Forelimb muscle (tissue), 1 donor: Measurements from ENCODE around the gene GABPA. TPM values are rescaled to one million over a fixed set of nuclear protein-coding genes. Genes with fewer than 3 reads are reported as not detected.
"Not testable (repeated sequence)": the region's sequence is repeated elsewhere in the genome, so short reads cannot be mapped to it uniquely, and the experiment has no call there.

Experiments
- DNase-seq: peaks from one replicate; pipeline ENCODE4 v3.0.0-alpha.2; 2013; ENCODE audit warnings: low read depth
- polyA plus RNA-seq: library from polyadenylated mRNA; unstranded; fragments of 120-200 nt; gene quantifications from one replicate; pipeline ENCODE4 v1.2.1, GENCODE V29; 2013; ENCODE audit not compliant: insufficient read length

The GABPA gene
- polyA plus RNA-seq, result 29.5 TPM

DNA sequence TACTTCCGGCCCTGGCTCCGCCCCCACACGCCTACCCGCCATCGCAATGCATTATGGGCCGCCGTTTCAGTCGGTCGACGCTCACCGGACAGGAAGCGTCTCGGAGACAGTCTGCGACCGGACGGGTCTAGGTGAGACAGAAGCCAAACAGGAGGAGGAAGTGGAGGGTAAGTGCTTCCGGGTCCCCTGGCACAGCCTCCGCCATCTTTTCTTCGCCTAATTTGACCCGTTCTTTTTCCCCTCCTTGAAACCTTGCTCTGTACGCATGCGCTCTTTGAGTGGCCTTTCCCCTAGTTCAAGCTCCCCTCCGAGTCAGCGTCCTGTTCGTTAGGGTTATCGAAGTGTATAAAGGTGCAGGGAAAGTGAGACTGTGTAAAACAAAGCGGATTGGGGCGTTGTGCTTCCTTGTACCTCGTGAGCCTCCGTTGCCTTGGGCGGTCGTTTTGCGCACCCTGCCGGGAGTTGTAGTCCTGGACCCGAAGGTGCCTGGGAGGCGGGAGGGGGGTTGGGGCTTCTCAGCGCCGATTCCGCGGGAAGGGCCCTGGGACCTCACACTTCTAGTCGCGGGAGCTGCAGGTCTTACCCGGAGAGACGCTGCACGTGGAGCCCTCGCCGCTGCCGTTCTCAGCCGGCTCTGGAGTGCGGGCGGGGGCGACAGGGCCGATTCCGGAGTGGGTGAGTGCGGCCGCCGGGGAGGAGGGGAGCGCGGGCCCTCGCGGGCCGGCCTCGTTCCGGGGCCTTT, at the start of gene GABPA, which contains the start of gene ATP5PF:
Gene GABPA, plus strand, starts transcription at position 69 of the 742 bp plus-strand sequence. CDS start 6,627 bp downstream, outside the sequence.
Gene ATP5PF, minus strand, starts transcription at position 1 of the 742 bp plus-strand sequence. CDS start 5,110 bp downstream, outside the sequence.
- peak; percentile 91 for DNase-seq

DNA sequence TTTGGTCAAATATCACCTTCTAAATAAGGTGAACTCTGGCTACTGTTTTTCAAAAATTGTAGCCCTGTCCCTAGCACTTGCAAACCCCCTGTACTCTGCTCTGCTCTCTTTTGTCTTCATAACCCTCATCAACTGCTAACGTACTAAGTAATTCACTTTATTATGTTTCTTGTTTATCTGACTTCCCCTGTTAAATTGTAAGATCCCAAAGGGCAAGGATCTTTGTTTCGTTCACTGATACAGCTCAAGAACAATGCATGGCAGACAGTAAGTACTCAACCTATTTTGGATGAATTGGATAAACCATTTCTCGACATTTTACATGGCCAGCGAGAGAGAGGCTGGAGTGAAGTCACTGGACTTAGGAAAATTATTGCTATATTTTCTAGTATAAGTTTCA, 47.0 kb upstream of the GABPA start:
- no peak for DNase-seq

DNA sequence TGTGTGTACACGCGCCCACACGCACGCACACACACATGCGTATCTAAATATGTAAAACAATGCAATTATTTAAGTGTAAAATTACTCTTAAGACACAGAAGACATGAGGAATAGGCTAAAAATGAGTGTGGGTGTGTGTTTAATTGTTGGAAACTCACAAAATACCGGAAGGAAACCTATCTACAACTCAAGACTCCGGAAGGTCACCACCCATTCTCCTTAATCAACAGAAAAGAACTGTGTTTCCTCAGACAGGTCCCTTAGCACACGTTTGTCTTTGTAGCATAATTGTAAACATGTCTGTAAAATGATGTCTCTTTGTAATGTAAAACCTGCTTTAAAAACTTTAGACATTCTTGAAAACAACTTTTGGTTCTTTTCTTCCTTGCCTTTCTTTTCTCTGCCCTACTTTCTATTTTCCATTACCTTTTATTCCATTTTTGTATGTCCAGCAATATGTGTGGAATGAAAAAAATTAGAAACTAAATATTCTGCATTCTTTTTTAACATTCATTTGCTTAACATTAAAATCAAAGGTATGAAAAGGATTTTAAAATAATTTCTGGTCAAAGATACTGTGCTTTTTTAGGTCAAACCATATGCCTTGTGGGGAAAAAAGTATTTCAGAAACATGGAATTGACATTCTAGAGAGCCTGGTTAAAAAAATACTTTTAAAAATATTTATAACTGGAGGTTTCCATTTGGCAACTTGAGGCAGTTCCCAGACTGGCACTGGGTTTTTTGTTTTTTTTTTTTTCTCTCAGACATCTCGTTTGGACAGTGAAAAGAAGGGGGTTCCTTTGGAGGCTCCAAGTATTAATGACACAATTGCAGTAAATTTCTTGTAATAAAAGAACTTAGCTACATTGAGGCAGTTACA, 46.3 kb upstream of the GABPA start:
- DNase-seq, result no peak

DNA sequence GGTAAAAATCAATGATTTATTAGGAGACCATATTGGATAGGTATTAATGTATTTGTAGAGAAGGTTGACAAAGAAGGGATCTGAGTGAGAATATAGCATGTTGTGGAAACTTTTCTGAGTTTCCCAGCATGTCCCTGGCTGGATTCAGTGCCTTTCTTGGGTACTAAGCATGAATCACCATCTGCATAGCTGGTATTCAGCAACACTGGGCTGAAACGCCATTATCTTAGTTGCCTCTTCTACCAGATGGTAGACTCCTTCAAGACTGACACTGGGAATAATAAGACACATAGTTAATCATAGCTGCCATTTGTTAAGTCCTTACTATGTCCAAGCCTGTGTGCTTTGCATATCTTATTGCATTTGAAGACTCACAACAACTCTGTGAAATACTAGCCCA, 45.5 kb upstream of the GABPA start:
- DNase-seq, result no peak

- no peak for DNase-seq
Measured at GRCh38 chr21:25691976-25692375, 42.8 kb upstream of the GABPA start.

GRCh38 chr21:25695461-25695860, 39.3 kb upstream of the GABPA start:
- not testable (repeated sequence) for DNase-seq

- DNase-seq, result no peak
Measured at GRCh38 chr21:25700741-25701140, 34.0 kb upstream of the GABPA start.

GRCh38 chr21:25701529-25701928, 33.2 kb upstream of the GABPA start:
- no peak for DNase-seq

- peak; percentile 13 for DNase-seq
Measured at GRCh38 chr21:25708467-25709065, 26.2 kb upstream of the GABPA start.

DNA sequence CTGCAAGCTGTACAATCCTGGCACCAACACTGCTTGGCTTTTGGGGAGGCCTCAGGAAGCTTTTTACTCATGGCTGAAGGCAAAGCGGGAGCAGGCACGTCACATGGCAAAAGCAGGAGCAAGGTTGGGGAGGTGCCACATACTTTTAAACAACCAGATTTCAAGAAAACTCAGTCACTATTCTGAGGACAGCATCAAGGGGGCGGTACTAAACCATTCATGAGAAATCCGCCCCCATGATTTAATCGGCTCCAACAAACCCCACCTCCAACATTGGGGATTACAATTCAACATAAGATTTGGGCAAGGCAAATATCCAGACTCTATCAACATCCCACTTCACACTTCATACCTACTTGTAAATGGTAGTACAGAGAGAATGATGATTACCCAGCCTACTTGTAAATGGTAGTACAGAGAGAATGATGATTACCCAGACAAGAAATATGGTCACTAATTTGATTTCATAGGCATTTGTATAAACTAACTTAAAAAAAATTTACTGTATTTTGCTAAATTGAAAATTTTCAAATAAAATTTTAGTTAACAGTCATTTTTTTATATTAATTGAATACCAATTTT, 25.0 kb upstream of the GABPA start:
- DNase-seq, result no peak

DNA sequence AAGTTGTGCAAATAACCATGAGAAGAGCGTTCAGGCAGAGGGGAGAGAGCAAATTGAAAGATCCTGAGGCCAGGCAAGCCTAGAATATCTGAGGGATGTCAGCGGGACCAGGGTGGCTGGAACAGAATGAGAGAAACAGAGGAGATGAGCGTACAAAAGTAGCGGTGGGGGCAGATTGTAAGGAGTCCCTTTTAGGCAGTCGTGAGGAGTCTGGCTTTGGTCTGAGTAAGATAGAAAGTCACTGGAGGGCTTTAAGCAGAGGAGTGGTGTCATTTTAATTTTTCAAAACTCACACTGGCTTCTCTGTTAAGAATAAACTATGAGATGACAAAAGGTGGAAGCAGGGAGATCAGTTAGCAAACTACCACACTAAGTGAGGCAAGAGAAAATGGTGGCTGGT, 24.2 kb upstream of the GABPA start:
- no peak for DNase-seq

GRCh38 chr21:25714066-25714465, 20.7 kb upstream of the GABPA start:
- DNase-seq, result not testable (repeated sequence)

GRCh38 chr21:25717491-25718147, 17.2 kb upstream of the GABPA start:
- no peak for DNase-seq

DNA sequence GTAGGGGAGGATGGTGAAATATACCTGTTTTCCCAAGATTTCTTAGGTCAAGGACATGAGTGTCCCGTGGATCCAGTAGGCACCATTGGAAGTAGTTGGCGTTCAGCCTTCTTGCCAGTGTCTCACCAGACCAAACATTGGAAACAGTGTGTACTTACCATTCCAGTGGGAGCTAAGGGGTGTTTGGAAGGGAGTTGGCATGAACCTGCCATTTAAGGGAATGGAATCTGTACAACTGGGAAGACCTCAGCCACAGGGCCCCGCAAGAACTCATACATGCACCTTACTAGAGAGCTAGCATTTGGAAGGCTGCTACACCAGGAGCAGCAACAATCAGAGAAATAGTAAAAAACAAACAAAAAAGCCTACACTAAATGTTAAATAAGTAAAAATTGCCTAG, 12.8 kb upstream of the GABPA start:
- no peak for DNase-seq

DNA sequence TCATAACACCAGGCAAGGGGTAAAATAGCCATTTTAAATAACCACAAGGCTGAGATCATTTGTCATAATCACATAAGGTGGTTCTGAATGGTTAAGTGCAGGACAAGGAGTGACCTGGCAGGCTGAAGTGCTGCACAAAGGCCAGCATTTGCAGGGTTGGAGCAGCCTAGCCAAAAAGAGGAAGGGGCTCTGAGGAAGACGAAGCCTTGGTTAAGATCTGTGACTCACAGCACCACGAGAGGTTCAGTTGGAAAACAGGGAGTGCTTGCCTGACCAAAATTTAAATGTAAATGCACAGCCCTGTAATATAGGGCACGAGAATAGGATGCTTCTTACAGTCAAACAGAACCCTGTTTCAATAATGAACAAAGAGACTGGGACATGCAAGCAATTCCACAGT, 12.1 kb upstream of the GABPA start:
- DNase-seq, result no peak

DNA sequence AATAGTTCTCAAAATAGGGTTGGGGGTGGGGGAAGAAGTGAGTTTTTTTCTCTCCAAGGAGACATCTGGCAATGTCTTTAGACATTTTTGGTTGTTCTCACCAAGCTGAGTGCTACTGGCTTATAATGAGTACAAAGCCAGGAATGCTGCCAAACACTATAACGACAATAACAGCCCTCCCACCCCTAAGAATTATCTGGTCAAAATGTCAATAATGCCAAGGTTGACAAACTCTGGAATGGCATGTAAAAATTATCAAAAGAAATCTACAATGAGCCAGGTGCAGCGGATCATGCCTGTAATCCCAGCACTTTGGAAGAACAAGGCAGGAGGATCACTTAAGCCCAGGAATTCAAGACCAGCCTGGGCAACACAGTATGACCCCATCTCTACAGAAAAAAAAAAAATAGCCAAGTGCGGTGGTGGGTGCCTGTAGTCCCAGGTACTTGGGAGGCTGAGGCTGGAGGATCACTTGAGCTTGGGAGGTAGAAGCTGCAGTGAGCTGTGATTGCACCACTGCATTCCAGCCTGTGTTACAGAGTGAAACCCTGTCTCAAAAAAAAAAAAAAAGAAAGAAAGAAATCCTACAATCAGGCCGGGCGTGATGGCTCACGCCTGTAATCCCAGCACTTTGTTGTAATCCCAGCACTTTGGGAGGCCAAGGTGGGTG, 2.5 kb upstream of the GABPA start:
- no peak for DNase-seq

DNA sequence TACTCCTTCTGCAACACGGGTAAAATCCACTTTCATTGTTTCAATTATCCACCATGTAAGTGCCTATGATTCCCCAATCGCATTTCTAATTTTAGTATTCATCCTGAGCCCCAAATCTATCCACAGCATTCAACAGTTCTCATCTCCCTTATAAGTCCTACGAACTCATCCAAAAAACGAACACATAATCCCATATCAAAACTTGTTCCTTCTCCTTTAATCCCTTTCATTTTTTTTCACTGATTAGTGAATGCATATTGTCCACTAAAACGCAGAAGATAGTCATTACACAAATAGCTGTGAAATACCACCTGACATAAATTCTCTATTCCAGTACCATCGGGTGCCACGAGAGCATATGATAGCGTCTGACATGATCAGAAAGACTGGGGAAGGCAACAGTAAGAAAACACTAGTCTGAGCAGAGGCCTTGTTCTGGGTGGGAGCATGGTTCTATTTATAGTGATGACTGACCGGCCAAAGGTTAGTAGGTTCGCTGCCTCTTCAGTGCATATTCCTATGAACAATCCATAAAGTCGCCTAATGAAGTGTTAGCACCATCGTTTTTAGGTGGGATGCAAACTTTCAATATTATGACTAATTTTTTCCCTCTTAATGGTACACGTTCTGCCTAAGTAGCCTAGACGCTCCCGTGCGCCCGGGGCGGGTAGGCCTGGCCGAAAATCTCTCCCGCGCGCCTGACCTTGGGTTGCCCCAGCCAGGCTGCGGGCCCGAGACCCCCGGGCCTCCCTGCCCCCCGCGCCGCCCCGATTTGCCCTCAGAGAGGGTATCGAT, 716 bp upstream of the GABPA start:
- no peak for DNase-seq

DNA sequence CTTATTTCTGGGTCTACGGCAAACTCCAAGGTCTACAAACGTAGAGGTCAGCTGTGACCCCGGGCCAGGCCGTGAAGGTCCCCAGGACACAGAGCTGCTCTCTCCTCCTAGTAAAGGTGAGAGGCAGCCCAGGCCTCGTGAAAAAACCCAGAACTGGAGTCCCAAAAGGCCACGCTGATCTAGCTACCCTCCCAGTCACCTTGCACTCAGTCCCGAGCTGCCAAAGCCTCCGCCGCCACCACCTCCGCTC, 193 bp upstream of the GABPA start:
- no peak for DNase-seq

DNA sequence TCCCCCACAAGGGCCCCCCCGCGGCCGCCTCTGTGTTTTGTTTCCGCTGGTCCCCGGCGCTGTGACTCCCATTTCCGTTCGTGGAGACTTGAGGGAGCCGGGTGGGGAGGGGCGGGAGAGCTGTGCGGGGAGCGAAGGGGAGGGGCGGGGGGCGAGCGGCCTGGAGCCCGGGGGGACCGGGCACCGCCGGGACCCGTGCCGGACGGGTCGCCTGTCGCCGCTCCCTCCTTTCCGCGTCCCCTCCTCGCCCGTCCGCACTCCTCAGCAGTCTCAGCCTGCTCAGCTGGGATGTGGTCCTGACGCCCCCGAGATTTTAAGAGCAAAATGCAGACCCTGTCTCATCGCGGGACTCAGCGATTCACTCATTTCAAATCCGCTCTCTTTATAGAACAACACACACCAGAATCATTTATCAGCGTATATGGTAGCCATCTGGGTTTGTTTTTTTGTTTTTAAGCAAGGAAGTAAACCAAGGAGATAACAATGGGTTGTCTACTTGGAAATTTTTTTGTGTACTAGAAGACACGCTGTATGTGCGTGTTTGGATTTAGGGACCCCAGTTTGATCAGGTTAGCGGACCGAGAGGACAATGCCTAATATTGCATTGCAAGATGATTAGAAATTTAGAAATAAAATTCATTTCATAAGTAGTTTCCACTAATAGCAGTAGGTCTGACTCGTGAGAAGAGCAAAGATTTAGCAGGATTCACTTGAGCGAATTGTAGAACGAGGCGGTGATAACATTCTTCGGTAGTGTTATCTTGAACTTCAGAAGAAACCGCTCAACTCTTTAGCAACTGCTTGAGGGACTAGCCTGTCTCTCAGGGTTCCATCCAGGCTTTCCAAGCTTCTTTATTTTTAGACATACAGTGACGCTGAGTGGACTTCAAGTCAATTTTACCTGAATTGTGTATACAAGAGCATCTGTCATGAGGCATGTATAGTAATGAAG, 1.1 kb downstream of the GABPA start:
- no peak for DNase-seq
